ENCODE data around the gene BRD4.

The BRD4 gene

GRCh38 chr19:15200553-15201364, 131.6 kb downstream of the BRD4 start, which contains the start of gene NOTCH3:
Gene NOTCH3 (minus strand): TSS chr19:15200995. CDS start chr19:15200905, 90 bp downstream.
- no peak for TF ChIP-seq NFIC (IDR thresholded peaks at IDR 0.05)
- TF ChIP-seq TAF1 (IDR thresholded peaks at IDR 0.05; ENCODE audit: low read depth) = peak; percentile 40; the same call in 1 of the 2 replicates
- TF ChIP-seq EGR1 (IDR thresholded peaks at IDR 0.05) = peak; percentile 85
- TF ChIP-seq CEBPB (IDR thresholded peaks at IDR 0.05) = no peak
- no peak; the same call in 1 of the 2 replicates for TF ChIP-seq ZBTB7A (IDR thresholded peaks at IDR 0.05; ENCODE audit: low read depth)
- TF ChIP-seq REST (IDR thresholded peaks at IDR 0.05; ENCODE audit: low read depth) = no peak
- no peak for TF ChIP-seq TEAD4 (IDR thresholded peaks at IDR 0.05)

- TF ChIP-seq REST (IDR thresholded peaks at IDR 0.05; ENCODE audit: low read depth) (no peak), TEAD4 (IDR thresholded peaks at IDR 0.05) (no peak), TCF12 (IDR thresholded peaks at IDR 0.05; ENCODE audit: low read depth) (no peak), ZBTB7A (IDR thresholded peaks at IDR 0.05; ENCODE audit: low read depth) (peak; percentile 93), EGR1 (IDR thresholded peaks at IDR 0.05) (no peak), USF1 (IDR thresholded peaks at IDR 0.05) (no peak), EP300 (IDR thresholded peaks at IDR 0.05; ENCODE audit: borderline replicate concordance) (0 out of 2 replicates have a peak, but pooled peaks have one; percentile 21)
Measured at GRCh38 chr19:15199661-15200552, 132.4 kb downstream of the BRD4 start.

GRCh38 chr19:15198951-15199660, 133.2 kb downstream of the BRD4 start:
- TF ChIP-seq ZBTB7A (IDR thresholded peaks at IDR 0.05; ENCODE audit: low read depth) = no peak
- TF ChIP-seq EP300 (IDR thresholded peaks at IDR 0.05; ENCODE audit: borderline replicate concordance) = no peak
- TF ChIP-seq CREB1 (IDR thresholded peaks at IDR 0.05; ENCODE audit: low read depth) = no peak
- TF ChIP-seq TAF1 (IDR thresholded peaks at IDR 0.05; ENCODE audit: low read depth) = no peak
- TF ChIP-seq YY1 (IDR thresholded peaks at IDR 0.05; ENCODE audit: low read depth) = no peak
- TF ChIP-seq NFIC (IDR thresholded peaks at IDR 0.05) = no peak
- TF ChIP-seq USF1 (IDR thresholded peaks at IDR 0.05) = no peak
- TF ChIP-seq REST (IDR thresholded peaks at IDR 0.05; ENCODE audit: low read depth) = no peak
- TF ChIP-seq MAX (IDR thresholded peaks at IDR 0.05) = no peak
- no peak for TF ChIP-seq FOXM1 (IDR thresholded peaks at IDR 0.05; ENCODE audit: borderline replicate concordance, low read depth)
- TF ChIP-seq TEAD4 (IDR thresholded peaks at IDR 0.05) = no peak
- no peak for TF ChIP-seq EGR1 (IDR thresholded peaks at IDR 0.05)
- no peak for TF ChIP-seq TCF12 (IDR thresholded peaks at IDR 0.05; ENCODE audit: low read depth)
- TF ChIP-seq CEBPB (IDR thresholded peaks at IDR 0.05) = no peak
- TF ChIP-seq RAD21 (IDR thresholded peaks at IDR 0.05; ENCODE audit: low read depth) = no peak
